GM08714 (cell line): ENCODE measurements around the gene GALNT15.

Source experiments
- H3K4me3 ChIP-seq: fragments of 200-500 bp; sonication (Bioruptor generic); 2 replicates; pipeline ENCODE4 v1.5.1; 2014; ENCODE audit warnings: mild to moderate bottlenecking, low read length, inconsistent platforms
- ZNF274 ChIP-seq: IDR thresholded peaks from 2 replicates; pipeline ENCODE4 v1.6.1; 2012; ENCODE audit warnings: mild to moderate bottlenecking, low read depth, low read length

Gene GALNT15

DNA sequence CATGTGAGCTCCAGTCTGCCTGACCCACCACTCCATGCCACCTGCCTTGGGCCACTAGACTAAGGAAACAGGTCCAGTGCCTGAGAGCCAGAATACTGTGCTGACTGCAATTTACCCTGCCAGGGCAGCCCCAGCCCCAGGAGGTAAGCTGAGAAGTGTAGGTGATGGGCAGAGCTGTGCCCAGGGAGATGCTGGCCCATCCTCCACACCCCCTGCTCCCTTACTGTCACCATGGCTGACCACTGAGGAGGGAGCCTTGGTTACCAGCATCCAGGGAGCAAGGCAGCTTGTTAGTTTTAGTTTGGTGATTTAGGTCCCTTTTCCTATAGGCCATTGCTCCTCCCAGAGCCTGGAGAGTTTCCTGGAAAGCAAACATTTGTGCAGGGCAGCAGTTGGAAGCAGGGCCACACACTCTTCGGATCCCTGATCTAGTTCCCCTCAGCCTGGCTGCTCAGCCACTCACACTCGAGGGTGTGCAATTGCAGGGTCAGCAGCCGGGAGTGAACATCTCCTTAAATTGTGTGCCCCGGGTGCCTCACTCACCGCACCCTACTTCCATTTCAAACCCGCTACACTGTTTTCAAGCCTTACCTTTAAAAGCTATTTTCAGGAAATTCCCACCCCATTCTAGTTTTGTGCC lies 2.0 kb downstream of the GALNT15 start:
- no peak for TF ChIP-seq ZNF274
- no peak overlapping the region for H3K4me3 ChIP-seq

DNA sequence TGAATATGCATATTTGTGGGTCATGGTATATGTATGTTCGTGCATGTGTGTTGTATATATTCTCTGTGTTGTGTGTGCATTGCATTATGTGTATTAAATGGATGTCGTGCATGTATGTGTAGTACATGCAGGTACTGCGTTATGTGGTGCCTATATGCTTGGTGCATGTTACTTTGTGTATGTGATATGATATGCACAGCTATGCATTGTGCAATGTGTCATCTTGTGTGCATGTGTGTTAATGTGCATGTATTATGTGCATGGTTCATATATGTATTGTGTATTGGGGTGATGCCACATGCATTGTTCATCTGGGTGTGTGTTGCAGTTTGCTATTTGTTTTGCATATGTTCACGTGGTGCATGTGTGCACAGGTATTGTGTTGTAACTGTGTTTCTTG lies 2.9 kb downstream of the GALNT15 start:
- H3K4me3 ChIP-seq, result no peak overlapping the region
- TF ChIP-seq ZNF274, result no peak

DNA sequence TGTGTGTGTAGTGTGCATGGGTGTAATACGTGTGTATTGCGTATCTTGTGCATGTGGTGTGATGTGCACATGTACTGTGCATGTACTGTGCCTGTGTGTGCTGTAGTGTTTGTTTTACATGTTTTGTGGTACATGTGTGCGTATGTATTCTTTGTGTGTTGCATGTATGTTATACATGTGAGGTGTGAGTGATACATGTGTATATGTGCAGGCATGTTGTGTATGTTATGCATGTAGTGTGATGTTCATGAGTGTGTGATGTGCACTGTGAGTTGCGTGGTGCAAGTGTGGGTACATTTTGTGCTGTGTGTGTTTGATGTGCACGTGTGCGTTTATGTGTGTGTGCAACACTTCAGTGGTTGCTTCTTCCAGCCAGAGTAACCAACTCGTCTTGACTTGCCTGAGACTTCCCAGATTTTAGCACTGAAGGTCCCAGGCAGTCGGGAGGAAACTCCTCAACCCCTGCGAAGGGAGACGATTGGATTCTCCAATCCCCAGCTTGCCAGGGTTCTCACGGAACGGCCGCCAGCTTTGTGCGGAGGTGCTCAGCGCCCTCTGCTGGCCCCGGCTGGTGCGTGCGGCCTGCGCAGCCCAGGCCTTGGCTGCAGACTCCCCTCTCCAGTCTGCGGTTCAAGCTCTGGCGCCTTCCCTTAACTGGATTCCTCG lies 3.6 kb downstream of the GALNT15 start:
- TF ChIP-seq ZNF274, result no peak
- H3K4me3 ChIP-seq, result no peak overlapping the region

DNA sequence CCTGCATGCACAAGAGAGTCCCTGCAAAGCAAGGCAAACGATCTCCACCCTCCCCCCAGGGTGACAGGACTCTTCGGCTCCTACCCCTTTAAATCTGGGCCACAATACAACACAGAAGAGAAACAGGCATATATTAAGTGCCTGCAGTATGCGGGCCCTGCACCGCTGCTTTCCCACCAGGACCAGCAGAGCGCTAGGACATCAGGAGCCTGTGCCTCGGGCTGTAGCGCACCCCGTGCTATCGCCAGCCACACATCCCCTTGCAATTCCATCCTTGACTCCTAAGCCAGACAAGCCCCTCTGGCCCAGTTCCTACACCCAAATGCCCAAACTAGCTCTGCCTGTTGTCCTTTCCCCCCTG lies 4.1 kb downstream of the GALNT15 start:
- H3K4me3 ChIP-seq, result no peak overlapping the region
- TF ChIP-seq ZNF274, result no peak

DNA sequence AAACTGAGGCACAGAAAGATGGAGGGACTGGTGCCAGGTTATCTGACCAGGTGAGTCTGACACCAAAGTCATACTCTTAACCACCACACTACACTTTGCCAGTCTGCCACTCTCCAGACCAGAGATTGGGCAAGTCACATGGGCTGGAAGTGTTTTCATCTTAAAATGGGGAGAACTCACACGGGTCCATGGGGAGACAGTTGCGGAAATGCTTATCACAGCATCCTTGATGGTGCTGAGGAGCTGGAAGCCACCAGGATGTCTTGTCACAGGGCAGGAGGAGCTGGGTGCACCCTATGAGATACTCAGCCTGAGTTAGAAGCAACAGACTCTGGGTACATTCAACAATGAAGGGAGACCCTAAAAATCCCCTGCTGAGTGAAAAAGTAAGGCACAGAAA lies 4.8 kb downstream of the GALNT15 start:
- H3K4me3 ChIP-seq, result no peak overlapping the region
- TF ChIP-seq ZNF274, result no peak

DNA sequence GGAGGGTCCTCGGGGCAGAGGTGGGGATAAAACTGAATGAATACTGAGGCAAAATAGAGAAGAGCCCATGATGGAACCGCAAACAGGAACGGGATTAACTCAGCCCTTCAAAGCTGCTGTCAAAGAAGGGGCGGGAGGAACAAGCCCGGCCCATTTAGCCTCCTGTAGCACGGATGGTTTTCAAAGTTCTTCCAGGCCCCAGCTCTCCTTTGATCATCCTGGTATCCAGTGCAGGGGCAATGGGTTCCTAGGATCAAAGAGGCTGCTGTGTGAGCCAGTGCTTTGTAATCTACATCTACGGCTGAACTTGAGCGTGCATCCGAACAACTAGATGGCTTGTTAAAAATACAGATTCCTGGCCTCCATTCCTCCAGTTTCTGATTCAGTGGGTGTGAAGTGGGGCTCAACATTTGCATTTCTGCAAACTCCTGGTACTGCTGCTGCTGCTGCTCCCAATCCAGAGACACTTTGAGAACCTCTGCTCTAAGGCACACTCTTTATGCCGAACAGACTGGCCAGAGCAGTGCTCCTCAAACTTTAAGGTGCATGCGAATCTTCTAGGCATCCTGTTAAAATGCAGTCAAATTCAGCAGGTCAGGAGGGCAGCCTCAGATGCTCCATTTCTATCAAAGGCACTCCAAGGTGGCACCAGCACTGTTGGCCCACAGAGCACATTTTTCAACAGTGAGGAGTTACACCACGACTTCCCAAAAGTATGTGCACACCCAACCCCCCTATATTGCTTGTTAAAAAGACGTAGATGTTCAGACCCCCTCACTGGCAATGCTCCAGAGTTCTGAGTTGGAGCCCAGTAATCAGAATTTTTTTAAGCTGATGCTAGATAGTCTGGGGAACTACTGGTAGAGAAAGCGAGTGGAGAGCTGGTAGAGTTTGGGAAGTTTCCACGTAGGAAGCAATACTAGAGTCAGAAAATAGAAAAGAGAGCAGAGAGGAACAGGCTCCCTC lies 5.6 kb downstream of the GALNT15 start:
- no peak overlapping the region for H3K4me3 ChIP-seq
- TF ChIP-seq ZNF274, result no peak

DNA sequence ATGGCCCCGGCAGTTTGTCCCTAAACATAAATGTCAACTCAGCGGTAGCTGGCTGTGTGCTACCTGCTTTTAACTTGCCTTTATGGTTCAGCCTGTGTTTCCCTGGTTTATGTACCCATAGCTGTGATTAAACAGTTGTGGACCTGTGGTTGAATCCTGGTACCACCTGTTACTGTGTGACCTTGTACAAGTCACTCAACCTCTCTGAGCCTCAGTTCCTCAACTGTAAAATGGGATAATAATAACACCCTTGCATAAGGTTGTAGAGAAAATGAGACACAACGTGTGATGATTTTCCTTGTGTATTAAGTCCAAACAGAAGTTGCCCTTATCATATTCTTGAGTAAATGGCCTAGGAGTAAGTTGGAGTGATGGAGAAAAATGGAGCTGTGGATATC lies 6.3 kb downstream of the GALNT15 start:
- no peak for TF ChIP-seq ZNF274
- H3K4me3 ChIP-seq, result no peak overlapping the region

DNA sequence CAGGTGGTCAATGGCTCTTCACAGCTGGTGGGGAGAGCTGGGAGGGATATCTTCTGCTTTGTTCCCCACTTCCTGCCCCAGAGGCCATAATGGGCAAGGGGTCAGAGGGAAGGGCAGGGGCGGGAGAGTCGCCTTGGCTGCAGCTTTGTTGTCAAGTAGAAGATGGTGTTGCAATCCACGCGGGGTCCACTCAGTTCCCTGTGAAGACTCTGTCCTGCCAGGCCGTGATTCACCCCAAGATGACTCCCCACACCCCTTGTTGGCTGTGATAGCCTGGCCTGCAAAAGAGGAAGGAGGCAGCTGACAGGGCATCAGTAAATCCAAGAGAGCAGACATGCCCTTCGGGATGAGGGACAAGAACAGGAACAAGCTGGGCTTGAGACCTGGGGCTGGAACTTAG lies 6.9 kb downstream of the GALNT15 start:
- TF ChIP-seq ZNF274, result no peak
- H3K4me3 ChIP-seq, result no peak overlapping the region

DNA sequence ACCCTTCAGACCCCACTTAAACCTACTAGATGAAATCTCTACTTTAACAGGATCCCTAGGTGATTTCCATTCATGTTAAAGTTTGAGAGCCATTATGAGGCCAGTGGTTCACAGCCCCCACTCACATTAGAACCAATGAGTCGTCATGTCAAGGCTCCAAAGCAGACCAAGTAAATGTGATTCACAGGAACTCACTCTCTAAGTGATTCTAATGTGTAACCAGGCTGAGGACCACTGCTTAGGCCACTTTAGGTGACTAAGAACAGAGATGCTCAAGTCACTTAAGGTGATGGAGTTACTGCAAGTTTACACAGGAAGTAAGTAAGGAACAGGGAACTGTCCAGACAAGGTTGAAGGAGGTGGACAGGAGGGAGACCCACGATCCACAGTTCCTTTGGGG lies 7.7 kb downstream of the GALNT15 start:
- no peak for TF ChIP-seq ZNF274
- no peak overlapping the region for H3K4me3 ChIP-seq

DNA sequence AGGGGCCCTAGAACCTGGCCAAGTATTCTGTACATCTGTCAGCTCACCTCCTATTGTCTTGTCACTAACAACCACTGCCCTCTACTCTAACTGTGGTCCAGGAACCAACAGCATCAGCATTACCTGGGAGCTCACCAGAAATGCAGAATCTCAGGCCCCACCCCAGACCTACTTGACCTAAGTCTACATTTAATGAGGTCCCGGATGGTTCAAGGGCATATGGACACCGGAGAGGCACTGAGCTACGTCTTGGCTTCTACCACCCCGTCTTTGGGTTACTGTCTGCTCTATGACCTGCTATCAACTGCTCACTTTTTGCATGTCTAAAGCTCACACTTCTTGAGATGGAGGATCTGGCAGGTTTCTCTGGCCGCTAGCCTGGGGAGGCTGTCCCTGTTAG lies 8.1 kb downstream of the GALNT15 start:
- no peak overlapping the region for H3K4me3 ChIP-seq
- TF ChIP-seq ZNF274, result no peak

DNA sequence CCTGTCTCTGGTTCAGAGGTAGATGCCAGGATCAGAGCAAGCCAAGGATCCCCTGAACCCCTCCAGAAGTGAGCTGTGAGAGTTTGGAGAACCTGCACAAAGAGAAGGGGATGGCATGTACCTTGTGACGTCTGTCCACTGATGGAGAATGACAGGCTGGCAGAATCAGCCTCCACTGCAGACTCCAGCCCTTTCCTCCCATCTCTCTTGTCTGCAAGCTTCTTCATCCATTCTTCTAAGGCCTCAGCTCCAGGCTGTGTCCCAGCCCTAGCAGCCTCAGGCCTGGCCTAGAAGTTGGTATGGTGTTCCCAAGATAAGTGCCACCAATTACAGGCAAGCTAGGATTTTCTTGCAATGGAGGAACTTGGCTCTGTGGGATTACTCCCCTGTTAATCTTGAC lies 8.6 kb downstream of the GALNT15 start:
- no peak overlapping the region for H3K4me3 ChIP-seq
- TF ChIP-seq ZNF274, result no peak

DNA sequence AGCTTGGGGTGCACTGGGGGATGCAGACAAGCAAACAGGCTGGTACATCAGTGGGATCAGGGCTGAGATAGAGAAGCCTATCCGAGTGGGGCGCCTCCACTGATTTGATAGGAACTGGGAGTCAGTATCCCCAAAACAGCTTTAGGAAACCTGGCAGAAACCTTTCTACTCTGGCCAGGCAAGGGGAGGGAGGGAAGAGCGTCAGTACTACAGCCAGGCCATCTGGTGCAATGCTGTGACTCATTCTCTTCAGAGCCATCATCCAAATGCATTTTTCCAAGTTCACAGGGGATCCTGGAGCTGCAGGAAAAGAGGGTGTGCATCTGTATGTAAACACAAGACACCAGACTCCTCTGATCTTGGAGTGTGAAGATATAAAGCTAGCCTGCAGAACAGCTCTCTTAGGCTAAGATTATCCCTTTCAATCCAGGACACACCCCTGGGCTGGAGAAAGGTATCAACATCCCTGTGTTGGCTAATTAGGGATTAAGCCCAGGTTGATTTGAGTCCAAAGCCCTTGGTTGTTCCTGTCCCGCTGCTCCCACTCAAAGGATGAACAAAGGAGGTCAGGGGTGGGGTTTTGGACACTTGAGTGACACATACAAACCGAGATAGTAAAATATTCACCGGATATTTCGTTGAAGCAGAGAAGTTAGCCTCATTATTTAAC lies 9.3 kb downstream of the GALNT15 start:
- TF ChIP-seq ZNF274, result no peak
- H3K4me3 ChIP-seq, result no peak overlapping the region

DNA sequence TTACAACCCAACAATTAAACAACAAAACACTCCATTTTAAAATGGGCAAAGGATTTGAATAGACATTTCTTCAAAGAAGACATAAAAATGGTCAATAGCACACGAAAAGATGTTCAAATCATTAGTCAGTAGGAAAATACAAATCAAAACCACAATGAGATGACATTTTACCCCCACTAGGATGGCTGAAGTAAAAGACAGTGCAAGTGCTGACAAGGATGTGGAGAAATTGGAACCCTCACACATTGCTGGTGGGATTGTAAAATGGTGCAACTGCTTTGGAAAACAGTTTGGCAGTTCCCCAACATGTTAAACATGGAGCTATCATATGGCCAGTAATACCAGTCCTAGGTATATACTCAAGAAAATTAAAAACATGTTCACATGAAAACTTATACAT lies 11.6 kb downstream of the GALNT15 start:
- no peak for TF ChIP-seq ZNF274
- no peak overlapping the region for H3K4me3 ChIP-seq

DNA sequence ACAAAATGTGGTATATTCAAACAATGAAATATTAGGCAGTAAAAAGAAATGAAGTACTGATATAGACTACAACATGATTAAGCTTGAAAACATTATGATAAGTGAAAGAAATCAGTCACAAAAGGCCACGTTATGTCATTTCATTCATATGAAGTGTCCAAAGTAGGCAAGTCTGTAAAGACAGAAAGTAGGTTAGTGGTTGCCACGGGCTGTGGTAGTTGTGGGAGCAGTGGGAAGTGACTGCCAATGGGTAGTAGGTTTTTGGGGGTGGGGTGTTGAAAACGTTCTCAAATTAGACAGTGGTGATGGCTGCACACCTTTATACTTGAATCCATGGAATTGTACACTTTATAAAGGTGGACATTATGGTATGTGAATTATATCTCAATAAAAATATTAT lies 12.1 kb downstream of the GALNT15 start:
- TF ChIP-seq ZNF274, result no peak
- no peak overlapping the region for H3K4me3 ChIP-seq

DNA sequence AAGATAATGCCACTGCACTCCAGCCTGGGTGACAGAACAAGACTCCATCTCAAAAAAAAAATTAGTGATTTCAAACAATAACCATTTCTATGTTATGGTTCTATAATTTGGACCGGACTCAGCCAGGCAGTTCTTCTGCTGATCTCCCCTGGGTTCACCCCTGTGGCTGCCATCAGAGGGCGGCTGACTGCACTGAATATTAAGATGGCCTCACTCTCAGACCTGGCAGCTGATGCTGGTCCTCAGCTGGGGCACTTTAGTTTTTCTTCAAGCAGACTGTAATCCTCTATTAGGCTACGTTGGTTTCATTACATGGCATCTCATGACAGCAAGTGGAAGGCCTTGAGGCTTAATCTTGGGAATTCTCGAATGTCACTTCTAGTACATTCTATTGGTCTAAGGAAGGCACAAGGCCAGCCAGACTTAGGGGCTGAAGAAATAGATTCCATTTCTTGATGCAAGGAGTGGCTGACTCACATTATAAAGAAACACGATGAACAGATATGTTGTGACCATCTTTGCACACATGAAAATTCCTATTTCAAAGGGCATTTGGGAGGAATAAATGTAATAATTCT lies 12.8 kb downstream of the GALNT15 start:
- no peak for TF ChIP-seq ZNF274
- H3K4me3 ChIP-seq, result no peak overlapping the region
